NCI-H1417 (cell line): ENCODE results near the gene ELFN1.
A peak's percentile ranks its signal among the peaks of the same experiment; 100 is the strongest.

Experiments
- DNase-seq, 3 experiments: peaks; one replicate each; lab custom pipeline; 2025; lab: John Stamatoyannopoulos, UW

Gene ELFN1

GRCh38 chr7:1725766-1726630 is 55.9 kb downstream of the ELFN1 start:
- peak in 1 of 3 experiments; percentile 16 for DNase-seq

GRCh38 chr7:1727079-1727478 is 57.0 kb downstream of the ELFN1 start:
- DNase-seq = no peak

- DNase-seq = peak in 2 of 3 experiments; percentile 46 to 80
These were observed 57.9 kb downstream of the ELFN1 start for GRCh38 chr7:1727812-1728570.

GRCh38 chr7:1729183-1729582 is 59.1 kb downstream of the ELFN1 start:
- DNase-seq = no peak

GRCh38 chr7:1729773-1730172 is 59.7 kb downstream of the ELFN1 start:
- no peak for DNase-seq

GRCh38 chr7:1732072-1732471 is 62.0 kb downstream of the ELFN1 start:
- DNase-seq = no peak

GRCh38 chr7:1732645-1733044 is 62.6 kb downstream of the ELFN1 start:
- DNase-seq = no peak

- no peak for DNase-seq
These were observed 63.3 kb downstream of the ELFN1 start for GRCh38 chr7:1733206-1733907.

- DNase-seq = no peak
These were observed 64.0 kb downstream of the ELFN1 start for GRCh38 chr7:1733908-1734730.

- DNase-seq = no peak
These were observed 65.2 kb downstream of the ELFN1 start for GRCh38 chr7:1735262-1735661.

GRCh38 chr7:1735806-1736483 is 65.9 kb downstream of the ELFN1 start:
- DNase-seq = no peak

GRCh38 chr7:1736484-1736817 is 66.4 kb downstream of the ELFN1 start:
- DNase-seq = no peak

- no peak for DNase-seq
These were observed 66.8 kb downstream of the ELFN1 start for GRCh38 chr7:1736830-1737229.

- no peak for DNase-seq
These were observed 67.4 kb downstream of the ELFN1 start for GRCh38 chr7:1737523-1737922.

GRCh38 chr7:1737956-1738355 is 67.9 kb downstream of the ELFN1 start:
- no peak for DNase-seq

- no peak for DNase-seq
These were observed 68.4 kb downstream of the ELFN1 start for GRCh38 chr7:1738511-1738910.

GRCh38 chr7:1738956-1739355 is 68.9 kb downstream of the ELFN1 start:
- DNase-seq = no peak

GRCh38 chr7:1739593-1739992 is 69.5 kb downstream of the ELFN1 start:
- no peak for DNase-seq

GRCh38 chr7:1740214-1740613 is 70.1 kb downstream of the ELFN1 start:
- DNase-seq = peak in 1 of 3 experiments; percentile 38

- DNase-seq = no peak
These were observed 71.2 kb downstream of the ELFN1 start for GRCh38 chr7:1741246-1741645.
